ENCODE results near the gene HSPA1L.

HSPA1L gene

GRCh38 chr6:31781244-31782125 is 33.6 kb downstream of the HSPA1L start:
- no peak for DNase-seq (ENCODE audit: low spot score)

- no peak for DNase-seq (ENCODE audit: low spot score)
Observed at GRCh38 chr6:31780507-31781243, 34.4 kb downstream of the HSPA1L start.

- no peak for DNase-seq (ENCODE audit: low spot score)
Observed at GRCh38 chr6:31779908-31780307, 35.2 kb downstream of the HSPA1L start.

GRCh38 chr6:31778999-31779885 is 35.8 kb downstream of the HSPA1L start:
- no peak for DNase-seq (ENCODE audit: low spot score)

- no peak for DNase-seq (ENCODE audit: low spot score)
Observed at GRCh38 chr6:31778193-31778592, 36.9 kb downstream of the HSPA1L start.

GRCh38 chr6:31777667-31778050 is 37.4 kb downstream of the HSPA1L start:
- no peak for DNase-seq (ENCODE audit: low spot score)

- DNase-seq (ENCODE audit: low spot score) = peak; percentile 67
Observed at GRCh38 chr6:31776989-31777666, 38.0 kb downstream of the HSPA1L start, which contains the start of gene VWA7. TSS of gene VWA7 (minus strand) at chr6:31777328. CDS start at chr6:31776779, 549 bp downstream.

GRCh38 chr6:31776485-31776988 is 38.5 kb downstream of the HSPA1L start:
- DNase-seq (ENCODE audit: low spot score) = no peak

- DNase-seq (ENCODE audit: low spot score) = no peak
Observed at GRCh38 chr6:31775633-31776484, 39.2 kb downstream of the HSPA1L start.

GRCh38 chr6:31775184-31775583 is 39.9 kb downstream of the HSPA1L start:
- DNase-seq (ENCODE audit: low spot score) = no peak

GRCh38 chr6:31771992-31772358 is 43.1 kb downstream of the HSPA1L start:
- peak; percentile 46 for DNase-seq (ENCODE audit: low spot score)

GRCh38 chr6:31770860-31771259 is 44.2 kb downstream of the HSPA1L start:
- DNase-seq (ENCODE audit: low spot score) = no peak

GRCh38 chr6:31769684-31770371 is 45.3 kb downstream of the HSPA1L start:
- peak; percentile 66 for DNase-seq (ENCODE audit: low spot score)

- DNase-seq (ENCODE audit: low spot score) = no peak
Observed at GRCh38 chr6:31768363-31769257, 46.5 kb downstream of the HSPA1L start.

GRCh38 chr6:31767096-31767645 is 47.9 kb downstream of the HSPA1L start:
- no peak for DNase-seq (ENCODE audit: low spot score)

GRCh38 chr6:31765910-31766794 is 48.9 kb downstream of the HSPA1L start:
- DNase-seq (ENCODE audit: low spot score) = no peak

- DNase-seq (ENCODE audit: low spot score) = no peak
Observed at GRCh38 chr6:31765559-31765909, 49.5 kb downstream of the HSPA1L start.

GRCh38 chr6:31764198-31764597 is 50.9 kb downstream of the HSPA1L start:
- no peak for DNase-seq (ENCODE audit: low spot score)
